Measurements from ENCODE around the gene CPM. TPM values are rescaled to one million over a fixed set of nuclear protein-coding genes. Genes with fewer than 3 reads are reported as not detected.

The CPM gene
- total and polyA plus RNA-seq, 9 donors: 2.0 to 11.3 (median 3.5) TPM

GRCh38 chr12:68856510-68856909 lies 76.5 kb downstream of the CPM start:
- Histone ChIP-seq H3K4me3 (ENCODE audit: low read length) (no peak overlapping the region), H3K4me1 (ENCODE audit: control insufficient read depth, insufficient read depth, low read length) (no peaks in the 10 kb centered on the region), H3K27ac (ENCODE audit: low read length) (no peak overlapping the region), H3K27me3 (ENCODE audit: control insufficient read depth, insufficient read depth, low read length) (no peaks in the 10 kb centered on the region), H3K9me3 (replicated peaks; ENCODE audit: control insufficient read depth, low read depth, low read length) (no peaks in the 10 kb centered on the region), H3K36me3 (ENCODE audit: control insufficient read depth, insufficient read depth, low read length) (no peaks in the 10 kb centered on the region)
- 52% methylated on average over 2 of the region's 3 CpGs for WGBS (ENCODE audit: insufficient coverage)
- peak; percentile 30 for DNase-seq

DNA sequence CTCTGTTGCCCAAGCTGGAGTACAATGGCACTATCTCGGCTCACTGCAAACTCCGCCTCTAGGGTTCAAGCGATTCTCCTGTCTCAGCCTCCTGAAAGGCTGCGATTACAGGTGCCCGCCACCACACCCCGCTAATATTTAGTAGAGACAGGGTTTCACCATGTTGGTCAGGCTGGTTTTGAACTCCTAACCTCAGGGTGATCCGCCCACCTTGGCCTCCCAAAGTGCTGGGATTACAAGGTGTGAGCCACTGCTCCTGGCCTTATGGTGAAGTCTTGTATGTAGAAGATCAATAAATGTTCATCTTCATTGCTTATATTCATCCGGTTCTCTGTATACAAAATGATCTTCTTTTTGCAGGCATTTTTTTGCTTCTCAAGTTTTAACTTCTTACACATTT lies 77.2 kb downstream of the CPM start:
- Histone ChIP-seq H3K27ac (ENCODE audit: low read length) (no peak overlapping the region), H3K4me3 (ENCODE audit: low read length) (no peak overlapping the region), H3K9me3 (replicated peaks; ENCODE audit: control insufficient read depth, low read depth, low read length) (no peaks in the 10 kb centered on the region), H3K4me1 (ENCODE audit: control insufficient read depth, insufficient read depth, low read length) (no peaks in the 10 kb centered on the region), H3K36me3 (ENCODE audit: control insufficient read depth, insufficient read depth, low read length) (no peaks in the 10 kb centered on the region), H3K27me3 (ENCODE audit: control insufficient read depth, insufficient read depth, low read length) (no peaks in the 10 kb centered on the region)
- WGBS (ENCODE audit: insufficient coverage): 94% methylated on average over 5 of the region's 8 CpGs
- no peak for DNase-seq

DNA sequence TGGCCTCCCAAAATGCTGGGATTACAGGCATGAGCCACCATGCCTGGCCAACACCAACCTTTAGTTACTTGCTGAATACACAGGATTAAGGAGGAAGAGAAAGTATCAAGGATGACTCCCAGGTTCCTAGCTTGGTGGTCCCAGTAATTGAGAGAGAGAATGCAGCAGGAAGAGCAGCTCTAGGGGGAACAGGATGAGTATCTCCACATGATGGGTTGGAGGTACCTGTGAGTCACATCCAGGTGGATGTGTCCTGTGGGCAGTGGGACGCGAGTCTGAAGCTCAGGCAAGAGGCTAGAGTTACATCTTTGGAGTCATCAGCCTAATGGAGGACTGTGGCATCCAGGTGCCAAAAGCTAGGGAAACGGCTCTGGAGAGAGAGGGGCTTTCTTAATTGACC lies 77.9 kb downstream of the CPM start:
- Histone ChIP-seq H3K4me1 (ENCODE audit: control insufficient read depth, insufficient read depth, low read length) (no peaks in the 10 kb centered on the region), H3K27ac (ENCODE audit: low read length) (no peak overlapping the region), H3K36me3 (ENCODE audit: control insufficient read depth, insufficient read depth, low read length) (no peaks in the 10 kb centered on the region), H3K9me3 (replicated peaks; ENCODE audit: control insufficient read depth, low read depth, low read length) (no peaks in the 10 kb centered on the region), H3K27me3 (ENCODE audit: control insufficient read depth, insufficient read depth, low read length) (no peaks in the 10 kb centered on the region), H3K4me3 (ENCODE audit: low read length) (no peak overlapping the region)
- WGBS (ENCODE audit: insufficient coverage): no CpG with 5 or more reads among the region's 3 CpGs
- DNase-seq: no peak

DNA sequence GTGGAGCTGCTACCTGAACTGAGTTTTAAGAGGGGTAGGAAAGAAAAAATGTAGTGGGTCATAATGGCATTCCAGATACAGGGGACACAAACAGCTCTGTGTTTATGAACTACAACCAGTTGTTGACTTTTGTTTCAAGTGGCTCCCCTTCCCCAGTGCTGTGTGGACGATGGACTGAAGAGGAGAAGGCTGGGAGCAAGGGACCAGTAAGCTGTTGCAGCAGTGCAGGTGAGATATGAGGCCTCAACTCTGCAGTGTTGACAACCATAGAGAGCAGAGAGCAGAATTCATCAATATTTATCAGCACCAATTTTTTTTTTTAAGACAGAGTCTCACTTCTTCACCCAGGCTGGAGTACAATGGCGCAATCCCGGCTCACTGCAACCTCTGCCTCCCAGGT lies 78.4 kb downstream of the CPM start:
- H3K4me3 ChIP-seq (ENCODE audit: low read length): no peak overlapping the region
- H3K27me3 ChIP-seq (ENCODE audit: control insufficient read depth, insufficient read depth, low read length): no peaks in the 10 kb centered on the region
- H3K9me3 ChIP-seq (replicated peaks; ENCODE audit: control insufficient read depth, low read depth, low read length): no peaks in the 10 kb centered on the region
- H3K27ac ChIP-seq (ENCODE audit: low read length): no peak overlapping the region
- no CpG with 5 or more reads among the region's 3 CpGs for WGBS (ENCODE audit: insufficient coverage)
- no peaks in the 10 kb centered on the region for H3K36me3 ChIP-seq (ENCODE audit: control insufficient read depth, insufficient read depth, low read length)
- no peak for DNase-seq
- H3K4me1 ChIP-seq (ENCODE audit: control insufficient read depth, insufficient read depth, low read length): no peaks in the 10 kb centered on the region

GRCh38 chr12:68854078-68854468 lies 78.9 kb downstream of the CPM start:
- Histone ChIP-seq H3K27me3 (ENCODE audit: control insufficient read depth, insufficient read depth, low read length) (no peaks in the 10 kb centered on the region), H3K9me3 (replicated peaks; ENCODE audit: control insufficient read depth, low read depth, low read length) (no peaks in the 10 kb centered on the region), H3K4me3 (ENCODE audit: low read length) (no peak overlapping the region), H3K27ac (ENCODE audit: low read length) (no peak overlapping the region), H3K4me1 (ENCODE audit: control insufficient read depth, insufficient read depth, low read length) (no peaks in the 10 kb centered on the region), H3K36me3 (ENCODE audit: control insufficient read depth, insufficient read depth, low read length) (no peaks in the 10 kb centered on the region)
- WGBS (ENCODE audit: insufficient coverage): no CpG with 5 or more reads among the region's 2 CpGs
- DNase-seq: no peak

DNA sequence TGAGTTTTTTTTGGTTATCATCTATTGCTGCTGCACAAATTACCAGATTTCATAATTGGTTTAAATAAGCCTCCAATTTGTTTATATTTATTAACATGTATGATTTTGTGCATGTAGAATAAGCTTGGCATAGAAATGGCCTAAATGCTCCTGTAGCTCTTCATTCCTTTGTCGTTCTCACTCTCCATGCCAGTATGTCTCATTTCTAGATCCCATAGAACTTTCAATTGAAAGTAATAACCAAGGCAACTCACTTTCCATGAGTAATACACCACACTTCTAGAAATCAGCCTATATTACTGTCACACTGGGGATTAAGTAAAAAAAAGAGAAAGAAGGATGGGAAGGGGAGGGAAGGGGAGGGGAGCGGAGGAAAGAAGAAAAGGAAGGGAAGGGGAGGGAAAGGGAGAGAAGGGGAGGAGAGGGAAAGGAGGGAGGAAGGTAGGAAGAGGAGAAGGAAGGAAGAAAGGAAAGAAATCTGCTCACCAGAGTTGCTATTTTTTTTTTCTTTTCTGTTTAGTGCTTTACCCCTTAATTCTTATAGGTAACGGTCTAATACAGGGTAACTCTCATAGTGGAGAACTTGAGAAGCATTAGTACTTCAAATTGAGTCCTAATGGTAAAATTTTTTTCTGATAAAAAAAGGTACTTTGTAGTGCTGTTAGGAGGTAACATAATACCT lies 79.4 kb downstream of the CPM start:
- Histone ChIP-seq H3K9me3 (replicated peaks; ENCODE audit: control insufficient read depth, low read depth, low read length) (no peaks in the 10 kb centered on the region), H3K27me3 (ENCODE audit: control insufficient read depth, insufficient read depth, low read length) (no peaks in the 10 kb centered on the region), H3K4me1 (ENCODE audit: control insufficient read depth, insufficient read depth, low read length) (no peaks in the 10 kb centered on the region), H3K4me3 (ENCODE audit: low read length) (no peak overlapping the region), H3K36me3 (ENCODE audit: control insufficient read depth, insufficient read depth, low read length) (no peaks in the 10 kb centered on the region), H3K27ac (ENCODE audit: low read length) (no peak overlapping the region)
- 88% methylated on average over 1 of the region's 3 CpGs for WGBS (ENCODE audit: insufficient coverage)
- no peak for DNase-seq

DNA sequence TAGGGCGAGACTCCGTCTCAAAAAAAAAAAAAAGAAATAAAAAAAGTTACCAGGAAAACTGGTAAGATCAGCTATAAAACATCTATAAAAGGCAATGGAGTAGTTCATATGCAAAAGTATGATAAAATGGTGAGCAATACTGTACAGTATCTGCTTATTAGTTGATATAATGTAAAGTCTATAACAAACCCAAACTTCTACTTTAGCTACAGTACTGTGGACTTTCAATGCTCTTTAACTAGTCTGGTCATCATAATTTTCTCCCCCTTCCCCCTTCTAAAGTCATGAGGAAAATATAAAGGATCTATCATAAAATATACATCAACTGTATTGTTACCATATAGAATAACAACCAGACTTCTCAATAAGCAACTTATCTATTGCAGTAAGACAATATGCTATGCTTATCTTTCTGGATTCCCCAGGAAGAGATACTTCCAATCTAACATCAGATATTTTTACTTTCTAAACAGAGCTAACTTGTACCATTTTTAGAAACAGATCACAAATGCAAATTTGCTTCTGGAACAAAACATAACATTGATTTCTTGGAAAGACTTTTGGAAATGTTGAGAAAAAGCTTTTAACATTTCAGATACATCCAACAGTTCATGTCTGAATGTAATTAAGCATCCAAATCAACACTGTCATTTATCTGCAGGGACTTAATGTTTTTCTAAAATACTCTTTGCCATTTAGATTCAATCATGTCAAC lies 81.2 kb downstream of the CPM start:
- H3K4me1 ChIP-seq (ENCODE audit: control insufficient read depth, insufficient read depth, low read length): no peaks in the 10 kb centered on the region
- no CpG with 5 or more reads among the region's 2 CpGs for WGBS (ENCODE audit: insufficient coverage)
- no peaks in the 10 kb centered on the region for H3K27me3 ChIP-seq (ENCODE audit: control insufficient read depth, insufficient read depth, low read length)
- no peak overlapping the region for H3K27ac ChIP-seq (ENCODE audit: low read length)
- H3K36me3 ChIP-seq (ENCODE audit: control insufficient read depth, insufficient read depth, low read length): no peaks in the 10 kb centered on the region
- no peaks in the 10 kb centered on the region for H3K9me3 ChIP-seq (replicated peaks; ENCODE audit: control insufficient read depth, low read depth, low read length)
- DNase-seq: no peak
- H3K4me3 ChIP-seq (ENCODE audit: low read length): no peak overlapping the region

DNA sequence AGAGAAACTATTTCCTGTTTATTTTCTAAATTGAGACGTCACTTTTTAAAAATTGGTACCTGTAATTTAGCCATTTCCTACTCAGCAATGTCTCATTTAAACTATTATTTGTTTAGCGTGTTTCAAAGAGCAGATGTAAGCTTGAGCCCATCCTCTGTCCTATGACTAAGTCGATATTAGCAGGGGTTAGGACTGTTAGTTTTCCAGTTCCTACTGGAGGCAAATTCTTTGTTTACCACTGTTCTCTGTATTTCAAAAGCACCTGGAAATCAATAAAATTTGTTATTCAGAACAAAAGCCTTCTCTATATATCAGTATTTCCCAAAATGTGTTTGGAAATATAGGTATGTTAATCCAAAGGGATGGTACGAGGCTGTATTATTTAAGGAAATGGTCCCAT lies 82.6 kb downstream of the CPM start:
- Histone ChIP-seq H3K4me3 (ENCODE audit: low read length) (no peak overlapping the region), H3K27ac (ENCODE audit: low read length) (no peak overlapping the region), H3K4me1 (ENCODE audit: control insufficient read depth, insufficient read depth, low read length) (no peaks in the 10 kb centered on the region), H3K36me3 (ENCODE audit: control insufficient read depth, insufficient read depth, low read length) (no peaks in the 10 kb centered on the region), H3K27me3 (ENCODE audit: control insufficient read depth, insufficient read depth, low read length) (no peaks in the 10 kb centered on the region), H3K9me3 (replicated peaks; ENCODE audit: control insufficient read depth, low read depth, low read length) (no peaks in the 10 kb centered on the region)
- WGBS (ENCODE audit: insufficient coverage): no CpG with 5 or more reads among the region's 4 CpGs
- no peak for DNase-seq

DNA sequence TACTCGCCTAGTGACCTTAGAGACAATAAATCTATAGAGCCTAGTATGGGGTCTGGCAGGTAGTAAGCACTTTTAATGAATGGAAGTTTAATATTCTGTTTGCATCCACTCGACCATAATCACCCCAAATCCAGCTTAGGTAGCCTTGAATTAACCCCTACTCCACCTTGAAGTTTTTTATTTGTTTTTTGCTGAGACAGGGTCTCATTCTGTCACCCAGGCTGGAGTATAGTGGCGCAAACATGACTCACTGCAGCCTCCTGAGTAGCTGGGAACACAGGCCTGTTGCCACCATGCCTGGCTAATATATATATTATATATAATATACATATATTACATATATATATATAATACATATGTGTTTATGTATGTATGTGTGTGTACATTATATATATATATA lies 86.2 kb downstream of the CPM start:
- WGBS (ENCODE audit: insufficient coverage): no CpG with 5 or more reads among the region's 3 CpGs
- DNase-seq: no peak
- Histone ChIP-seq H3K4me3 (ENCODE audit: low read length) (no peak overlapping the region), H3K4me1 (ENCODE audit: control insufficient read depth, insufficient read depth, low read length) (no peaks in the 10 kb centered on the region), H3K9me3 (replicated peaks; ENCODE audit: control insufficient read depth, low read depth, low read length) (no peaks in the 10 kb centered on the region), H3K36me3 (ENCODE audit: control insufficient read depth, insufficient read depth, low read length) (peaks cover 7% of the 10 kb centered on the region), H3K27ac (ENCODE audit: low read length) (no peak overlapping the region), H3K27me3 (ENCODE audit: control insufficient read depth, insufficient read depth, low read length) (no peaks in the 10 kb centered on the region)

- peaks cover 23% of the 10 kb centered on the region for H3K36me3 ChIP-seq (ENCODE audit: control insufficient read depth, insufficient read depth, low read length)
- no peak overlapping the region for H3K27ac ChIP-seq (ENCODE audit: low read length)
- DNase-seq: no peak
- WGBS (ENCODE audit: insufficient coverage): 87% methylated on average over 9 of the region's 14 CpGs
- H3K27me3 ChIP-seq (ENCODE audit: control insufficient read depth, insufficient read depth, low read length): no peaks in the 10 kb centered on the region
- H3K4me3 ChIP-seq (ENCODE audit: low read length): no peak overlapping the region
- H3K4me1 ChIP-seq (ENCODE audit: control insufficient read depth, insufficient read depth, low read length): no peaks in the 10 kb centered on the region
- no peaks in the 10 kb centered on the region for H3K9me3 ChIP-seq (replicated peaks; ENCODE audit: control insufficient read depth, low read depth, low read length)
Observed at GRCh38 chr12:68844788-68845695, 87.9 kb downstream of the CPM start.

Measured in muscle of leg (tissue), 11 donors.